Daoy (cell line): ENCODE results near the gene RTL1. TPM values are rescaled to one million over a fixed set of nuclear protein-coding genes. Genes with fewer than 3 reads are reported as not detected.
A peak's percentile ranks its signal among the peaks of the same experiment; 100 is the strongest.

Source experiments
- DNase-seq: peaks from one replicate; pipeline ENCODE4 v3.0.0-alpha.2; 2015; ENCODE audit warnings: low read depth
- total RNA-seq: library from RNA; depleted of rRNA; stranded (reverse); fragments of >200 nt; shearing (Covaris generic); gene quantifications from 2 replicates; pipeline ENCODE4 v1.2.3, GENCODE V29; 2014

The RTL1 gene
- total RNA-seq, 1 experiment from 2014 or later, result not detected

- no peak for DNase-seq
These were observed 52.0 kb downstream of the RTL1 start for GRCh38 chr14:100851586-100851916.

GRCh38 chr14:100850841-100851585 is 52.5 kb downstream of the RTL1 start:
- peak; percentile 76 for DNase-seq

- DNase-seq, result peak; percentile 30
These were observed 54.3 kb downstream of the RTL1 start for GRCh38 chr14:100849115-100849781.

GRCh38 chr14:100846309-100846859 is 57.1 kb downstream of the RTL1 start:
- DNase-seq, result no peak

GRCh38 chr14:100845341-100845740 is 58.2 kb downstream of the RTL1 start:
- no peak for DNase-seq

GRCh38 chr14:100844846-100845245 is 58.7 kb downstream of the RTL1 start:
- no peak for DNase-seq

GRCh38 chr14:100844421-100844820 is 59.1 kb downstream of the RTL1 start:
- no peak for DNase-seq

GRCh38 chr14:100844082-100844408 is 59.5 kb downstream of the RTL1 start:
- no peak for DNase-seq

GRCh38 chr14:100842799-100843198 is 60.7 kb downstream of the RTL1 start:
- DNase-seq, result peak; percentile 71

GRCh38 chr14:100841761-100842403 is 61.6 kb downstream of the RTL1 start:
- no peak for DNase-seq

- DNase-seq, result no peak
These were observed 62.3 kb downstream of the RTL1 start for GRCh38 chr14:100841066-100841760.

- DNase-seq, result no peak
These were observed 63.0 kb downstream of the RTL1 start for GRCh38 chr14:100840286-100841065.

GRCh38 chr14:100839681-100840111 is 63.8 kb downstream of the RTL1 start:
- no peak for DNase-seq

- DNase-seq, result no peak
These were observed 64.3 kb downstream of the RTL1 start for GRCh38 chr14:100839315-100839585.

GRCh38 chr14:100838493-100839314 is 64.8 kb downstream of the RTL1 start:
- DNase-seq, result no peak

- DNase-seq, result no peak
These were observed 65.6 kb downstream of the RTL1 start for GRCh38 chr14:100837805-100838350.

GRCh38 chr14:100836941-100837804 is 66.3 kb downstream of the RTL1 start:
- DNase-seq, result no peak

- no peak for DNase-seq
These were observed 67.2 kb downstream of the RTL1 start for GRCh38 chr14:100836311-100836805.
